ENCODE results near the gene SEMA5B.

The SEMA5B gene

GRCh38 chr3:122967356-122967755, 60.2 kb downstream of the SEMA5B start:
- DNase-seq = no peak

GRCh38 chr3:122966045-122966444, 61.5 kb downstream of the SEMA5B start:
- DNase-seq = no peak

- no peak for DNase-seq
Measured at GRCh38 chr3:122964811-122965210, 62.8 kb downstream of the SEMA5B start.

DNA sequence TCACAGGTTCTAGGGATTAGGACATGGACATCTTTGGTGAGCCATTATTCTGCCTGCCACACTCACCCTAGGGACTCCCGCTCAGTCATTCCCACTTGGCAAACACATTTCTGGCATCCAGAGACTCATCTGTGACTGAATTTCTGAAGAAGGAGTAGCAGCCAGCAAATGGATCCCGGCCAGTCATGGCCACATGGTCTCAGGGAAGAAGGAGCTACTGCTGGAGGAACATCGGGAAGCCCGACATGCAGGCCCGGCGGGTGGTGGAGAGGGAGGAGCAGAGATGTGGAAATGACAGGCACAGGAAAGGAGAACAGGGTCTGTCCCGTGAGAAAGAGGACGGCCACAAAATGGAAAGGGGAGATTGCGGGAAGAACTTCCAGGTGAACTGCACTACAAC, 65.4 kb downstream of the SEMA5B start:
- no peak for DNase-seq

DNA sequence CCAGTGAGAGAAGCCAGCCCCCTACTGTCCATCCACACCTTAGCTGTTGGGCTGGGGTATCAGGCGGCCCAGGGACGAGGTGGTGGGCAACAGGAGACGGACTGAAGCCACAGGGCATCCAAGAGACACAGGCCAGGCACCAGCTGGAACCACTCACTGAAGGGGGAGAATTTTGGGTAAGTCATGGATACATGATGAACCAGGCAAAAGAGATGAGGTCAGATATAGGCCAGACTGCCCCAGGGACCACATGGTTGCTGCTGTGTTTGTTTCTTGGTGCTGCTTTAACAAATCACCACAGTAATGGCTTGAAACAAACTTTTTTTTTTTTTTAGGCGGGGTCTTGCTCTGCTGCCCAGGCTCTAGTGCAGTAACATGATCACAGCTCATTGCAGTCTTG, 66.4 kb downstream of the SEMA5B start:
- DNase-seq = no peak

DNA sequence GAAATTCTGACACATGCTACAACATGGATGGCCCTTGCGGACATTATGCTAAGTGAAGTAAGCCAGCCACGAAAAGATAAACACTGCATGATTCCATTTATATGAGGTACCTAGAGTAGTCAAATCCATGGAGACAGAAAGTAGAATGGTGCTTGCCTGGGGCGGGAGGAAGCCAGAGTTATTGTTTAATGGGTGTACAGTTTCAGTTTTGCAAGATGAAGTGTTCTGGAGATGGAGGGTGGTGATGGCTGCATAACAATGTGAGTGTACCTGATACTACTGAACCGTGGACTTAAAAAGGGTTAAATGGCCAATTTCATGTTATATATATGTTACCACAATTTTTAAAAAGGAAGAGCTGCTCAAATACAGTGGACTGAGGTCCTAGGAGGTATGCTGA, 66.9 kb downstream of the SEMA5B start:
- DNase-seq = no peak

DNA sequence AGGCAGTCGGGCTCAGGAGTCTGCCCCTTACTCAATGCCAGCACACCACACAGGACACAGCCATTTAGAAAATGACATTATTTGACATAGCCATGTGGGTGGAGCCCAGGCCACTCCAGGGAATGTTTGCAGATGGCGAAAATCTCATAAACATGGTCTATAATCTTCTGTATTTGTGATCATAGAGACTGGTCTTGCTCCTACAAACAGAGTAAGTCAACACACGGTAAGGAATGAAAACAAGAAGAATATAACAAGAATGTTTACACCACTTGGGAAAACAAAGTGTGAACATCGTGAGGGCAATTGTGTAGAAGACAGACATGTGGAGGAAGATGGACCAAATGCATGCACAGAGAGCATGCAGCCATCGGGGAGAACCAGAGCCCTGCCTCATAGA, 68.2 kb downstream of the SEMA5B start:
- DNase-seq = no peak

GRCh38 chr3:122957707-122958689, 69.6 kb downstream of the SEMA5B start:
- no peak for DNase-seq

GRCh38 chr3:122956693-122957455, 70.7 kb downstream of the SEMA5B start:
- DNase-seq = no peak

DNA sequence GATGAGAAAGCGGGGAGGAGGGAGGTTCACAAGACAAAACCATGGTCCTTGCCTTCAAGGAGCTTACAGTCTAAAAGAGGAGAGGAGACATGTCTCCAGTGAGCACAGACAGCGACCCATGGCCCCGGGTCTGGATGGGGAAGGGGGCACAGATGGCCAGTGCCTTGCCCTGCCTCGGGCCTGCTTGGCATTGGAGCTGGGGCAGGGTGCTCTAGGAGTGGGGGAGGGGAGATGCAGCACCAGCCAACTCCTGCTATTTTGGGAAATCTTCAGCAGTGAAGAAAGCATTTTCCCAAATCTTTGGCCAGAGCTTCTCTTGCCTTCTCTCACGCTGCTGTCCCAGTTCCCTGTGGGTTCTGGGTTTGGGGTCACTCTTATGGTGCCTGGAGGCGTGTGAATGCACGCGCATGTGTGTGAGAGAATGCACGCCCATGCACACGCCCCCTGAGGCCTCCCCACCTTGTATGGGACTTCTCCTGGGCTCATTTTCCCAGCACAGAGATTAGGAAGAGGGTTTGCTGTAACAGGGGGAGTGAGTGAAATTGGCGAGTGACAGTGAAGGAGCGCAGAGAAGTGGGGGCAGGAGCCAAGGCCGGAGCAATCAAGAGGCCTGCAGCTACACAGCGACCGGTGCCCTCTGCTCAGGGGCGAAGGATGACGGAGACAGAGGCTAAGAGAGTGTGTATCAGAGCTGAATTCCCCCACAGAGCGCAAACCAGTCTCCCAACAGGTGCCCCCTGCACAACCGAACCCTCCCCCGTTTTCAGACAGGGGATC, 71.5 kb downstream of the SEMA5B start:
- DNase-seq = no peak

DNA sequence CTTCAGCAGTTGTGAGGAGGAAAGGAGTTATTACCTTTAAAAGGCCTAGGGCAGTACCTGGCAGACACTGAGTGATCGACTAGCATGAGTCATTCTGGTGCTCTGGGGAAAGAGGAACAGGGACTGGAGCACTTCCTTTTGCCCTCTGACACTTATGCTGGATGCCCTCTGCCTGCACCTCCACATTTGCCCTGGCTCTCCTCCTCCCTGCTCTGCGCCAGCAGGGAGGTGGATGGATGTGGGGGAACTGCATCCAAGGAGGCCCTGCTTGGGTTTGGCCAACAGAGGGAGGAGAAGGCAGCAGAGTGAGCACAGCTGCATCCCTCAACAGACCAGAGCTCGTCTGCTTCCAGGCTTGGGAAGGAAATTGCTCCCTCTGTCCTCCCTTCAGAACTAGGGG, 75.0 kb downstream of the SEMA5B start:
- DNase-seq = peak in 1 of 2 donors; percentile 24

DNA sequence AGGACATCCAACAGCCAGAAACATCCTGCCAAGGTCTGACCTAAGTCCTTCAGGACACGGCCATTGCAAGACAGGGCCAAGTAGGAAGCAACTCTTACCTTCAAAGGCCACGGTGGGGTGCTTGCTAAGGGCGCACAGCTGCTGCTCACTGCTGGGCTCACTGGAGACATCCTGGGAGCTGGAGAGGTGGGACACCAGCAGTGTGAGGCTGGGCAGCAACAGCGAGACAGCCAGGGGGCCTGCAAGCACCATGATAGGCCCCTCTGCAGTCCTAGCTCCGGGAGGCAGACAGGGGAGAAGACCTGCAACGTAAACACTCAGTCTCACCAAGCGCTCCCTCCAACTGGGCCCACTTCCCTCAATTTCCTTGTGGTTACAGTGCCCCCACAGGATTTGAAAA, 79.2 kb downstream of the SEMA5B start:
- DNase-seq = no peak

DNA sequence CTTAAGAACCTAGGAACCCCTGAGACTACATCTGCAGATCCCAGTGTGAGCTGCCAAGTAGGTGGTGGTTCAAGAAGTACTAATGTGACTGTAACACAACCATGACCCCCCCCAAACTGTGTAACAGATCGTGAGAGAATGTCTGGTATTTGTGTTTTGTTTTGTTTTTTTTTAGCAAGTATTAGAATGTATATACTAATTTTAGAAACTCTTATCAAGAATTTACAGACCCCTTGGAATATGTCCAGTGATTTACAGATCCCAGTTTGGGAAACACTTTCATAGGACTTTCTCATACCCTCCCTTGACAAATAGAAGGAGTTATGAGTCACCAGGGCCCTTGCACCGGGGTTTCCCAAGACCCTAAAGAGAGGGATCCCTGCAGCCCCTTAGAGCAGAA, 79.8 kb downstream of the SEMA5B start:
- no peak for DNase-seq

- no peak for DNase-seq
Measured at GRCh38 chr3:122947196-122947595, 80.4 kb downstream of the SEMA5B start.

DNA sequence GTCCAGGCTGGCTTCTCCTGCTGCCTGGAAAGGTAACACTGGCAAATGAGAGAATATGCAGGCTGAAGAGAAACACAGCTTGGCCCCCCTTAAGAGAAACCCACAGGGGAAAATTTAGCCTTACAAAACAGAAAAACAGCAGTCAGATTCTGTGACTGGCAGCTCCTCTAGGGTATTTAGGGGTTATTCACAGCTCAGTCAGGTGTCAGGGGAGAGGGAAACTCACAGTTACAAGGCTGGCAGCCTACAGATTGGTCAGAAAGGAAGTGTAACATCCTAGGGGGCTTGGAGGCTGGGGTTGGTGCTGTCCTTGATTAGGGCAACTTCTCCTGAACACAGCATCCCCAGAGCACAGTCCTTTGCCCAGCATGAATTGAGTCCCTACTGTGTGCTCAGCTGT, 81.4 kb downstream of the SEMA5B start:
- DNase-seq = no peak

- DNase-seq = no peak
Measured at GRCh38 chr3:122945230-122945629, 82.3 kb downstream of the SEMA5B start.

GRCh38 chr3:122944671-122945161, 82.8 kb downstream of the SEMA5B start:
- DNase-seq = no peak

- no peak for DNase-seq
Measured at GRCh38 chr3:122943828-122944190, 83.8 kb downstream of the SEMA5B start.

- peak in 1 of 2 donors; percentile 10 for DNase-seq
Measured at GRCh38 chr3:122942937-122943827, 84.4 kb downstream of the SEMA5B start.

DNA sequence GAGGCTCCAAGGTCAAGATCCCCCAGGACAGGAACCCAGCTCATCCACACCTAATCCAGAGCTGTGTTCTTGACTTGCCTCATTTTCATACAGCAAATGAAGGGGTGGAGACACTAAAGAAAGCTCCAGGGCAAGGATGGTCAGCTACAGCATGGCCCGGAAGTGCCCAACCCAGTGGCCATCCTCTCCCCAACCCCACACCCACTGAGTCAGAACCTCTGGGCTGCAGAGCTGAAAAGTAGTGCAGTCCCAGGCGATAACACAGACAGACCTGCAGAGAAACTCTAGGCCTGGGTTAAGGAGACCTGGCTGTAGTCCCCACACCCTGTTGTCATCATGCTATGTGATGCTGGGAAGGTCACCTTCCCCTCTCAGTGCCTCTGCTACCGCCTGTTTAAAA, 85.3 kb downstream of the SEMA5B start:
- no peak for DNase-seq

DNA sequence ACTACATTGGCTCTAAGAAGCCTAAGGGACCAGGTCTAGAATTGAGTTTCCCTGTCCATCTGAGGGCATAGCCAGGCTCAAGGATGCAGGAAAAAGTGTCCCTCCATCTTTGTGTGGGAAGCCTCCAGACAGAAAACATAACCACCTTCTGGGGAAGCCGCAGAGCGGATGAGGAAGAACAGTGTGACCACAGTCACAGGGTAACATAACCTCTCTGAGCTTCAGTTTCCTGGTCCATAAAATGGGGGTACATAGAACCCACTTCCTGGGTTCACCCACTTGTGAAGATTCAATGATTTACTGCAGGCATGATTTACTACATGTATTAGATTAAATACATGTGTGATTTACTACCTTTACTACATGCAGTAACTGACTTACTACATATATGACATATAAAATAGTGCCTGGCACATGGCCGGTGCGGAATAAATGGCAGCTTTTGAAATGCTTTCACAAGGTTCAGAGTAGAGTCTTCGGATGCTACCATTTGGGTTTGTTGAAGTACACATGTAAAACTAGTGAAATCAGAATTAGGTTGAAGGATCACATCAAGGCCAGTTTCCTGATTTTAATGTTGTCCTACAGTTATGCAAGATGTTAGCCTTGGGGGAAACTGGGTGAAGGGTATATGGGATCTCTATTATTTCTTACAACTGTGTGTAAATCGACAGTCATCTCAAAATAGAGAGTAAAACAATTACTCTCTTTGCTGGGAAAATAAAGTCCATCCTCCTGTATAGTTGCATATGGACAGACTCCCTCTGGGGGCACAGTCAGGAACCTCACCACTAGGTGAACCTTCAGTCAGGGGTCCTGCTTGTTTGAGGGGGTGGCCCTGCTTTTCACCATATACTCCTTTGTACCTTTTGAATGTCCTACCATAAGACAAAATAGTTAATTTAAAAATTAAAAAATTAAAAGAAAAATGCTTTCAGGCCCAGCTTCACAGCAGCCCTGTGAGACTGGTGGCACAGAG, 86.0 kb downstream of the SEMA5B start:
- DNase-seq = peak in 1 of 2 donors; percentile 31
